NCI-H510A (cell line): ENCODE data around the gene ZBP1.

ENCODE experiments used
- DNase-seq: peaks from one replicate; lab custom pipeline; 2025; lab: John Stamatoyannopoulos, UW

ZBP1 gene

GRCh38 chr20:57658833-57659516 is 38.7 kb upstream of the ZBP1 start:
- no peak for DNase-seq

- no peak for DNase-seq
These were observed 38.2 kb upstream of the ZBP1 start for GRCh38 chr20:57658447-57658832.

- no peak for DNase-seq
These were observed 37.6 kb upstream of the ZBP1 start for GRCh38 chr20:57657535-57658446.

GRCh38 chr20:57656821-57657534 is 36.8 kb upstream of the ZBP1 start:
- DNase-seq: no peak

DNA sequence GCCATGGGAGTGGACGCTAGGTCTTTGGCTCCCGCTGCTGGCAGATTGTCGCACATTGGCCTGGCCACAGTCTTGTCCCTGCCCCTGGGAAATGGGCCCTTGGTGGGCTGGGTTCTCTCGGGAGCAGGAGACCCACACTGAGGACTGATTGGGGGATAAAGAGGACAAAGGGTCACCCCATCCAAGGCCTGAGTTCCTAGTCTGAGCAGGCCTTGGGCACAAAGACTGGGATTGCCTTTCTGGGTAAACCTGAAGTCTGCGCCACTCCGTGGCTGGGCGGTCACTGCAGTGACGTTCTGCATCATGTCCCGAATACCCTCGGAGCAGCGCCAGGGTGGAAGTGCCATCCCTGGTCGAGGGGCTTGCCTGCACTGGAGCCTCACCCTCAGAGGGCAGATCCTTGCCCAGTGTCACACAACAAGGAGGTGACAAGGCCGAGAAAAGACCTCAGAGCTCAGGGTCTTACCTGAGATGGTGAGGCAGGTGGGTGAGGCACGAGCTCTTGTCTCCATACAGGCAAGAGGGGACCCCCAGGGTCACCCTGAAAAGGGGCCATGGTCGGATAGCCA is 36.1 kb upstream of the ZBP1 start:
- no peak for DNase-seq

- no peak for DNase-seq
These were observed 35.6 kb upstream of the ZBP1 start for GRCh38 chr20:57655809-57656155.

GRCh38 chr20:57654998-57655808 is 35.0 kb upstream of the ZBP1 start:
- DNase-seq: no peak

GRCh38 chr20:57654363-57654997 is 34.3 kb upstream of the ZBP1 start:
- no peak for DNase-seq

DNA sequence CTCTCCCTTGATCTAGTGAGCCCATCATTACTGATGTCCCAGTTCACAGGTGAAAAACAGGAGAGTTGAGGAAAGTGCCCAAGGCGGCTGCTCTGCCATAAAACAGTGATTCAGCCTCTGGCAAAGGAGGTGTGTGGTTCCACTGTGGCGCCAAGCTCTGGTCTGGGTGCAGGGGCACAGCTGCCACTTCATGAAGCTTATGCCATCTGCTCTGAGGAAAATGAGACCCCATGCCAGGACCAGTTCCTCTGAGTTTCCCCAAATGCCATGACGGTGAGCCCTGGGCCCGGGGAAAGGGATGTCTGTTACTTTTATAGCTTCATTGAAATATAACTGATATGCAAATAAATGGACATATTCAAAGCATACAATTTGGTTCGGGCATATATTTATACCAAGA is 33.7 kb upstream of the ZBP1 start:
- no peak for DNase-seq

- no peak for DNase-seq
These were observed 33.3 kb upstream of the ZBP1 start for GRCh38 chr20:57653546-57653900.

DNA sequence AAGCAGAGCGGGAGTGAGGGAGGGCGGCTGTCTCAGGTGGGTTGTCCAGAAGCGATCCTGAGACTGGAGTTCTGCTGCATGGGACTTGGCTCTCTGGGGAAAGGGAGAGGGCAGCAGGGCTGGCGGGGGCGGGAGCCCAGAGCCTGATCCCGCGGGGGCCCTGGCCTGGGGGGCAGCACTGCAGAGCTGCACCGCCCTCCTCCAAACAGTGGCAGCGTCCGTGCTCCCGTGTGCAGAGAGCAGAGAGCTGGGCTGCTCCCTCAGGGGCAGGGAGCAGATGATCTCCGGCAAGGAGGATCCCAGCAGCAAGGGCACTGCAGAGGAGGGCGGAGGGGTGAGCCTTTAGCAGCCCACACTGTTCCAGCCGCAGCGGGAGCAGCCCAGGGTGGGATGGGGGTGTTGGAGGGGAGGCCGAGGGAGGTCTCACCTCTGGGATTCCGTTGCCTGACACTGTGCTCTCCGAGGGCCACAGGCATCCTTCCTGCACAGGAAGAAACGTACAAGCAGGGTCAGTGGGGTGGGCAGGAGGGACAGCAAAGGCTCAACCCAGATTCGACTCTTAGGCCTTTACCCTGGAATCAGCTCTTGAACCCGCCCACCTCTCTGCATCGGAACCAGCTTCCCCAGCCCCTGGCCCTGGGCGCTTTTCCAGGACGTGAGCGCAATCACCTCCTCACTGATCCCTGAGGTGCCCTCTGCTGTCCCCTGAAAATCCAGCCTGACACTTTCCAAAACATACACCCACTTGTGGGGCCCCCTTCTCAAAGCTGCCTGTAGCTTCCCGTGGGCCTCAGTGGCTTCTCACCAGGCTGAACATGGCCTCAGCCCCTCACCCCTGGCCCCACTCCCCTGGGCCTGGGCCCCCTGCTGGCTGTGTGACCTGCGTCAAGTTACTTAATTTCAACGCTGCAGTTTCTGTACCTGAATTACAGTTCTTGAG is 32.6 kb upstream of the ZBP1 start:
- DNase-seq: no peak

DNA sequence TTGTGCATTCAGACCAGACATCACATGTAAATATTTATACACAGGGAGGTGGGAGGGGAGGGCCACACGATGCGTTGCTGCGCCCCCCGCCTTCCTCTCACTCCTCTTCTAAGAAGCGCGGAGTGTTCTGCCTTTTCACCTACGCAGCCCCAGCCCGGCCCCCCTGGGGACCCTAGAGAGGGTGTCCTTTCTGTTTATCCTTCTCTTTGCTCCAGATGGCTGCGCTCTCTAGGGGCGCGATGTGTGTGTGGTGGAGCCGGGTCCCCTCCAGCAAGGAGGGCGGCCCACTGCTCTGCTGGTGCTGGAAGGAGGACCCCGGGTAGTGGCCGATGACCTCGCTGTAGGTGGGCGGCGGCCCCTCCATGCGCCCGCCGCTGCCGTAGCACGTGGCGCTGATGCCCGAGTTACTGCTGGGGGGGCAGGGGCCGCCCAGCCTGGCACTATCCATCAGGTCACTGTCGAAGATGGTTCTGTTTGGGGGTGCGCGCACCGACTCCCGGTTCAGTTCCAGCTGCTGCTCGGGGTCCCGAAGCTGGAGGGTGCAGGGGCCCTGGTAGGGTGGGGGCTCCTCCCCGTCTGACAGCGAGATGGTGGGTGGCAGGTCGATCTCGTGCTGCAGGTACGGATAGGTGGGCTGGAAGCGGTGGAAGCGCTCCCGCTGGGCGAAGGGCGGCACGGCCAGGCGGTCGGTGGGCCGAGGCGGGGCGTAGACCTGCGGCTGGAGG is 31.8 kb upstream of the ZBP1 start:
- DNase-seq: no peak

DNA sequence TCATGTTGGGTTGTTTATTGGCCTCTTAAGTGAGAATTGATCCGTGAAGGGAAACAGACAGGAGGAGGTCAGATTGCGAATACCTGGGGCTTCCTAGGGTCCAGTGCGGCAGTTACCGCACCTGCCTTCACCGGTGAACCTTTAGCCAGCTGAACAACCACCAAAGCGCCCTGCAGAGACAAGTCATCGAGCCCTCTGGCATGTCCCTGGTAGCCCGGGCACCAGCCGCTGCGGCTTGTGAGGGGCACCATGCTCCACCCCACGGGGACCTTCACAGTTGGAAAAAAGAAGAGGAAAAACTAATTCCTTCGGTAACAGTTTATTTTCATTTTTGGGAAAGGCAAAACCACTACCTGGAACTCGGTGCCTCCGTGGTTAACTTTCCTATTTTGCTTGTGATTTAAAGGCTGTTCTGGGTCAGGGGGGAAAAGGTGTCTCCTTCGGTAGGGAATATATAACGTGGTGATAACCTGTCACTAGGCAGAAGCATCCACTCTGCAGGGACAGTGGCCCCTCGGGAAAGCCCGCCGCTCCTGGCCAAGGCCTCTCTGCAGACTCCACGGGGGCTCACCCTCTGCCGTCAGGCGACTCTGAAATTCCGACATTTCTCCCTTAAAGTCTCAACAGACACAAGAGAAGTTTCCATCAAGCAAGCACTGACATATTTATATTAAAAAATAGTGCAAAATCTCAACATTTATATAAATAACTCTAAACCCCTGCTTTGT is 30.7 kb upstream of the ZBP1 start:
- DNase-seq: no peak

GRCh38 chr20:57650266-57650665 is 30.0 kb upstream of the ZBP1 start:
- no peak for DNase-seq

DNA sequence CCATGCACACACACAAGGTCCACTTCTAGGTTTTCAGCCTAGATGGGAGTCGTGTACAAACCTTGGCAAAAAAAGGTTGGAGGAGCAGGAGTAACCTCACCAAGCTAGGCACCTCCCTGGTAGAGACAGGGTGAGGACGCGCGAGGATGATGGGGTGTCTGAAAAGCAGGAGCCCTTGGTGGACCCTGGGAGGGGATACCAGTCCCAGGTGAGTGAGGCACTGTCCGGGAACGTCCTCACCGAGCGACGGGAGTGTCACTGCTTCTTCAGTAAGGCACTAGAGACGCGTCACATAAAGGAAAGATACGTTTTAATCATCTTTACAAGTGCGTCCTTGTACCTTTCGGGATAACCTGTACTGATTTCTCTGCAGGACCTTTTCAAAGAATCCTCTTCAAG is 29.4 kb upstream of the ZBP1 start:
- no peak for DNase-seq

- no peak for DNase-seq
These were observed 28.8 kb upstream of the ZBP1 start for GRCh38 chr20:57648878-57649616.

DNA sequence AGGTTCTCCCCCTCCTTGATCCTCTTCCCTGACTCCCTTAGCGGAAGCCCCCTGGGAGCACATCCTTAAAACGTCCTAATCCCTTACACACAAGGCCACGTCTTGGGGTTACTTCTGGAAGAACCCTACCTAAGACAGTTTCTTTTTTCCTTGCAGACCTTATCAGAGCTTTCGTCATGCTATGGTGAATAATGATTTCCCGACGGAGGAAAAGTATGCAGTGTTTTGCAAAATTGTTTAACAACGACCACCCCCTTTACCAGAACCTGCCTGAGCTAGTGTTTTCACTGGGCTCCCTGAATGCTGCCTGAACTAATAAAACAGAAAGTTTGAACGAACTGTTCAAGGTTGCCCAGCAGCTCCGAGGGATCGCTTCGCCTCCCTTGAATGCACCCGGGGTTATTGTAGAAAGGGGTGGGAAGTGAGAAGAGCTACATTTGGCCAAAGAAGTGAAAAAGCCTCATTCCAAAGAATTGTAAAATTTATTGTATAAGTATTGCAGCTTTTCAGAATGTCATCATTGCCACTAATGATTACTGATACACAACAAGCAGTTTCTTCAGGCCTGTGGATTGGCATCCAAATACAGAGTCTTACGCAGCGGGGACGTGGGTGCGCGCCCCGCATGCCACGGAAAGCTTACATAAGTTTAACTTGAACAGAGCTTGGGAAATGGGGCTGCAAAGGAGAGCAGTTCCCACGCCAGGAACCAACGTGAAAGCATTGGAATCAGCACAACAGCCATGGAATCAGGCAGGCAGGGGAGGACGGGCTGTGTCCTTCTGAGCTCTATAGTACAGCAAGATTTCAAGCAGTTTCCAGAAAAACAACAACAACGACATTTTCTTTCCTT is 27.9 kb upstream of the ZBP1 start:
- no peak for DNase-seq
